ENCODE results near the gene SPTA1.

SPTA1 gene

DNA sequence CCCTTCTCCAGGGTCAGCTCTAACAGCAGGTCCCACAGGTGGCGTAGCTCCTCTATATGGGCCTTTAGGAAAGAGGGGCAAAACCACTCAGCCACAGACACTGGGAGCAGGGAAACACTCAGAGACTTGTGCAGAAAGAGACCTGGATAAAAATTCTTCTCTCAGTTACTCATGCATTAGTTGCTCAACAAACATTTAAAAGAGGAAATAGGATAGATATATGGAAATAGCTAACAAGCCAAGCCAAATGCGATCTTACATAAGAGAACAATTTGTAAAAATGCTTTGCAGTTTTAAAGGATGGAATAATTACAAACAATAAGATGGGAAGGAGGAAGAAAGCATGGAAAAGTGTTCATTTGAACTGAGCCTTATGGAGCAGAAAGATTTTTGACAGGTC lies 4.9 kb downstream of the SPTA1 start:
- no peak for DNase-seq

DNA sequence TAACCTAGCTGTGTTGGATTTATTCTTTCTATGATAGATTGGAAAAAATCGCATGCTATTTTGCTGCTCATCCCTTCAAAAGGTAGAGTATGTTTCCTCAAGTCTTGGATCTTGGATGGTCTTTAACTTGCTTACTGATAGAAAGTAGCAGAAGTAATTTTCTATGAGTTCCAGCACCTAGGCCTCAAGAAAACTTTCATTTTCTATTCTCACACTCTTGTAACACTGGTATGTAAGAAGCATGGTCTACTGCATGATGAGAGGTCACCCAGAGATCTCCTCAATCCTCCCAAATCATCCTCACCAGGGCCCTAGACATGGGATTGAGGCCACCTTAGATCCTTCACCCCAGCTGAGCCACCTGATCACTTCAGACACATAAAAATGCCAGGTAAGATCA lies 7.2 kb downstream of the SPTA1 start:
- DNase-seq = no peak

DNA sequence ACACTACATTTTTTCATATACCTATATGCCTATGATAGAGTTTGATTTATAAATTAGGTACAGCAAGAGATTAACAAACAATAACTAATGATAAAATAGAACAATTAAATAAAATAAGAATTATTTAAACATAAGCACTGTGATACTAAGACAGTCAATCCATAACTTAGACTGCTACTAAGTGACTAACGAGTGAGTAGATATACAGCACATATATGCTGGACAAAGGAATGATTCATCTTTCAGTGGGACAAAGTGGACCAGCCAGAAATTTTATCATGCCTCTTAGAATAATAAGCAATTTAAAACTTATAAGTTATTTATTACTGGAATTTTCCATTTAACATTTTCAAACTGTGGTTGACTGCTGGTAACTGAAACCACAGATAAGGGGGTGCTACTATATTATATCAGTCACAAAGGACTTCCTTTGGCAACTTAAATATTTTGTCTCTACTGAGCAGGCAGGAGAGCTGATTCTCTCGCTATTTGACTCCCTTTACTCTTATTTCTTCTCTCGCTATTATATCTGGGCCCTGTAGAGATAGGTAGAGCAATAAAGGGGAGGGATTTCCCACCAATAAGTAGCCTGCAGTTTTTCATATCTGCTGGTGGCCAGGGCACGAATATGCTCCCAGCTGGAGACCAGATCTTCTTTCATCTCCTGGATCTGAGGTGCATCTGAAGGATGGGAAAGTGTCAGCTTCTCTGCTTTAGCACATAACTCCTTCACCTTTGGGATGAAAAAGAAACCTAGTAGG lies 10.8 kb downstream of the SPTA1 start:
- DNase-seq = no peak

DNA sequence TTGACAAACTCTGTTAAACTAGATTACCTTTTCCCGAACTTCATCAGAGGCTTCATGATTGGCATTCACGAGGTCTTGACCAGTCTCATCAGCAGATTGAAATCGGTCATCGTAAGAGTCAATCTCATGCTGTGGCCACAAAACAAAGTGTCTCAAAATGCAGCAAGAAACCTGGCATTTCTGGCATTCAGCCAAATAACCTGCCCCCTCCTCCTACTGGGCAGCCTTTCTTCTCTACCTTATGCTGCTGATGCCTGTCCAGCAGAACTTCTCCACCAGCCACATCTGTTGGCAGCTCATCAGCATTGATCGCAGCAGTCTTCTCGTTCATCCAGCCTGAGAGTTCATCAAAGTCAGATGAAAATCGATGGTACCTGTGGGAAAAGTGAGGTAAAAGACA lies 12.2 kb downstream of the SPTA1 start:
- DNase-seq = no peak

- no peak for DNase-seq
Observed at GRCh38 chr1:158666037-158666436, 20.5 kb downstream of the SPTA1 start.

DNA sequence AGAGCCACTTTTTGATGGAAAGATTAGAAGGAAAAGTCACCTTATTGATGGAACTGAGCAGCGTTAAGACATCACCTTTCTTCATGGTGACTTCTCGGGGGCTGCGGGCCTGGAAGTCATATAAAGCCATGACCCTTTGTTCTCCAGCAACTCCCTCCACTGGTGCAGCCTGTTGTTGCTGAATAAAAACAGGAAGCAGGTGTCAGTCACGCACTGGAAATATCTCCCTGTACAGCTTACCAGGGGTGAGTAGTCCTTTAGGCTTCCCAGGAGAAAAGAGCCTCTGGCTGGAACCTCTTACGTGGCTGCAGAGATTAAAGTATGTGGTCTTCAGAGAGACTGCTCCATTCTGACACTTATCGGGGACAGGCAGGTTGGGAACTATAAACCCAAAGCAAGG lies 31.9 kb downstream of the SPTA1 start:
- DNase-seq = peak; percentile 11

- no peak for DNase-seq
Observed at GRCh38 chr1:158654086-158654485, 32.4 kb downstream of the SPTA1 start.

- DNase-seq = peak; percentile 29
Observed at GRCh38 chr1:158652721-158653334, 33.7 kb downstream of the SPTA1 start.

GRCh38 chr1:158649052-158649451 lies 37.5 kb downstream of the SPTA1 start:
- no peak for DNase-seq

DNA sequence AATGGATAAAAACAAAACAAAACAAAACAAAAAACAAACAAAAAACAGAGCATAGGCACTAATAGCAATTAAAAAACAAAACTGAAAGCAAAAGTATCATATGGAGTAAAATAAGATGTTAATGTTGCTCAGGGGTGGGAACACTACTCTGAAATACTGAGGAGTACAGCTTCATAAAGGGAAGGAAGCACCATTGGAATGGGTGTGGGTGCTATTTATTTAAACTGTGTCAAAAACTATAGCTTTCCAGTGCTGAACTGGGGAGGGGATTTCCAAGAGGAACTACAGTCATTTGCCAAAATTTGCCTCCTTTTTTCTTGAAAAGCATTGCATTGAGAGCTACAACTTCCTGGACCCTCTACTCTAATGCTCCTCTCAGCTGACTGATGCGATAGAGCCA lies 40.0 kb downstream of the SPTA1 start:
- DNase-seq = no peak

DNA sequence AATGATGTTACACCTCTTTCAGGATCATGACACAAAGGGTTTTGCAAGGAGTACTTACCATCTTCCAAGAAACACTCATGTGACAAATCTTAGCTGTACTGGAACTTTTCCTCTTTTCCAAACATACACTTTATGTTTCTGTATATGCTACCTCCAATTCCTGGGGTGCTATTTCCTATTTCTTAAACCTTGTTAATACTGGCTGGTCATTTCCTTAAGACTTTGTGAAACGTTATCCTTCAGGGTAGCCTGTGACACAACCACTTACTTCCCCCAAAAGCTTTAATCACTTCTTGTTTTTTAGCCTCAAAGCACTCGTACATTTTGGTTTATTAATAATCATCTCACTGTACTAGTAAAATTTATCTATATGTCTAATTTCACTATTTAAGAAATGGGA lies 42.1 kb downstream of the SPTA1 start:
- no peak for DNase-seq

- no peak for DNase-seq
Observed at GRCh38 chr1:158638904-158639303, 47.6 kb downstream of the SPTA1 start.

DNA sequence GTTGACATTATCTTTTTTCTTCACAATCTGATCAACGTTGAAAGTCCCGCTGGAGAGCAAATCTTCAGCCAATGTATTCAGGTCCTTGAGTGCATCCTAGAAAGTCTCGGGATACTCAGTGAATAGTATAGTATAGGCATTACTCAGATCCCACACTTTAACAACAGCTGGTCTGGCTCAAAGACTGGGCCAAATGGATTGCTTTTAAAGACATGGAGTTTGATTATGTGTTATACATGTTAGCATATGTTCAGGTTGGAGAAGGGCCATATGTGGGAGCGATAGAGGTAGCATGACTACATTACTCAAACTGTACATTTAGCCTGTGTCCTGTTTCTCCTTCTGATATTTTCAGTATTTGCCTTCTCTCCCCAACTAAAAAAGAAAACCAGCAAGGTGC lies 48.4 kb downstream of the SPTA1 start:
- DNase-seq = no peak

DNA sequence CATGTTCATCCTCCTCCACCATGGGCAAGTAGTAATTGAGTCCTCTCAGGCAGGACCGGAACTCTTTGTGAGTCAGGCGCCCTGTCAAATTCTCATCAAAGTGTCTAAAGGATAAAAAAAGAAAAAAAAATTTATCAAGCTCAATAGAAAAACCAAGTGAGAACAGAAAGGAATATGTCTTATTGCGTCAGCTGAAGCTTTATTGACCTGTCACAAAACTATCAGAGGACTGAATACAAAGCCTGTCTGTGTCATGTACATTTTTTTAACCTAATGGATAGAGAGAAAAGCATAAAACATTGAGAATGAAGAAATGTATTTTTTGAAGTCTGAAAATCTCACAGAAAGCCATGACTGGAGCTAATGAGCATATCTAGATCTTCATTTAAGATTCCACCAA lies 72.8 kb downstream of the SPTA1 start:
- no peak for DNase-seq

DNA sequence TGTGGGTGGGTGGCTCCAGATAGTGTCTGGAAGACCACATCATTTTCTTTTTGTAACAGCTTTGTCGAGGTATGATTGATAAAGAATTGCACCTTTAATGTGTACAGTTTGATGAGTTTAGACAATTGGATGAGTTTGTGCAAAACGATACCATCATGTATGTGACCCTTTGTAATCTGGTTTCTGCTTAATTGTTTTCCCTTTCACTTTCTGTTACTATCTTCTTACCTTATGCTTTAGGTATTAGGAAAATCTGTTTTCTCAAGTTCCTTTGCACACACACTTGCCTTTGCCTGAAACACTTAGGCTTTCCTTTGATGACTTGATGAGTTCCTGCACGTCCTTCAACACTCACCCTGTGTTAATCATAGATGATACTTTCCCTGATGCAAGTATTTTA lies 74.6 kb downstream of the SPTA1 start:
- DNase-seq = no peak

- DNase-seq = no peak
Observed at GRCh38 chr1:158607296-158607695, 79.2 kb downstream of the SPTA1 start.

- DNase-seq = no peak
Observed at GRCh38 chr1:158604968-158605367, 81.5 kb downstream of the SPTA1 start, which contains the start of gene OR10Z1. Gene OR10Z1 (plus strand): TSS chr1:158605268. CDS start chr1:158606439, 1,171 bp downstream.

- DNase-seq = no peak
Observed at GRCh38 chr1:158600735-158601134, 85.8 kb downstream of the SPTA1 start.

DNA sequence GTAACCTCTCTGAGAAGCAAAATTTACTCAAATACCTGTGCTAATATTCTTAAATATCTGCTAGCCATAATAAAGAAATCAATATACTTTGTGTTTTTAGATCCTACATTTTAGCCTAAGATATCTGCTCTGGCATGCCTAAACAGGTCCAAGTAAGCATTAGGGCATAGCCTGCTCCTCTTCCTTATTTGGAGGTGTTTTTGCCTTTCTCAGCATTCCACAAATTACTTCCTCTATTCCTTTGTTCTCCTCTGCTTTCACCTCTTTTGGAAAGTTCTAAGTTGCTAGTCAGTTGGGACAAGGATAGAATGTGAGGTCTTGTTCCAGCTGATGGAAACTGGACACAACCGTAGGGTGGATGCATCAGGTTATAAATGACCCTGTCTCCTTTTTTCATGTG lies 99.6 kb downstream of the SPTA1 start:
- no peak for DNase-seq

- DNase-seq = no peak
Observed at GRCh38 chr1:158583962-158584361, 102.6 kb downstream of the SPTA1 start.

DNA sequence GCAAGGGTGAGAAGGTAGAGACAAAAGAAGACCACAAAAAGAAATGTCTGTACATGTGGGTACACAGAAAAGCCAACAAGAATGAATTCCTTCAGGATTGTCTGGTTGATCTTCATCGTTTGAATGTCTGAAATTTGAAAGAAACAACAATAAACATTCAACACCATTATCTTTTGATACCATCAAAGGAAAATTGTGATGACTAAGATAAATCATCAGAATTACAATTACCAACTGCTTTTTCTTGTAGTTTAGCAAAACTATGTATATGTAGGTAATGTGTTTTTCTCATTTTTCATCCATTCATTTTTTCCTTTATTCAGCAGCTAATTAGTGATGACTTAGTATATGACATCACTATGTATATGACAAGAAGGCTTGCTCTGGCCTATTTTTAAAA lies 106.8 kb downstream of the SPTA1 start, which contains the start of gene OR10X1:
Gene OR10X1 (minus strand): TSS at position 167 of the 400 bp plus-strand sequence. CDS start 0 bp downstream, at position 167.
- no peak for DNase-seq

- DNase-seq = no peak
Observed at GRCh38 chr1:158577561-158577960, 109.0 kb downstream of the SPTA1 start.

DNA sequence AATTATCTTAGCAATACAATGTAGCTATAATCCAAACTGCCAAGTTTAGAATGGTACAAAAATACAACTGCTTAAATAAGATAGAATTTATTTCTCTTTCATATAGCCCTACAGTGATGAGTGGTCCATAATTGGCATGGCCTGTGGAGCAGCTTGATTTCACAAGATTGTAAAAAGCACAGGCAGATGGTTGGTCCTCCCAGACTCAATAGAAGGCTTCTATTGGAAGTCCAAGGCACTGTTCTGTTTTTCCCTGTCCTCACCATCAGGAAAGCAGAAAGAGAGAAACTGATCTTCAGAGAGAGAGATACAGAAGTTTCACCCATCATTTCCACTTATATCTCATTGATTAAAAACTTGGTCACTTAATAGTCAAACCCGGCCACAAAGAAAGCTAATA lies 114.3 kb downstream of the SPTA1 start:
- no peak for DNase-seq

- DNase-seq = no peak
Observed at GRCh38 chr1:158570480-158570879, 116.0 kb downstream of the SPTA1 start, which contains the start of gene OR6P1. Gene OR6P1 (minus strand): TSS chr1:158570580. CDS start chr1:158563604, 6,976 bp downstream.

DNA sequence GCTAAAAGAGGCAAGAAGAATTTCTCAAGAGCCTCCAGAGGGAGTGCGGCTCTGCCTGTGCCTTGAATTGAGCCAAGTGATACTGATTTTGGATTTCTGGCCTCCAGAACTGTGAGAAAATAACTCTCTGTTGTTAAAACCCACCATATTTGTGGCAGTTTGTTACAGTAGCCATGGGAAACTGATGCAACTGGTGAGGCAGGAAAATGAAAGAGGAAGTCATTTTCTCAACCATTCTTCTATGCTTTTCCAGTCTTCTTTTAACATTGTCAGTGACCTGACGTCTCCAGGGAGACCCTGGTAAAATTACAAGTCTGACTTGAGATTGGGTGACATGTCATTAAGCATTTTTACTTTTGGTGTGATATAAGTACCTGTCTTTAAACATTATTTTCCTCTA lies 121.9 kb downstream of the SPTA1 start:
- no peak for DNase-seq

Data from RPMI8226 (cell line).